ENCODE measurements around the gene GNAI3.

Gene GNAI3

DNA sequence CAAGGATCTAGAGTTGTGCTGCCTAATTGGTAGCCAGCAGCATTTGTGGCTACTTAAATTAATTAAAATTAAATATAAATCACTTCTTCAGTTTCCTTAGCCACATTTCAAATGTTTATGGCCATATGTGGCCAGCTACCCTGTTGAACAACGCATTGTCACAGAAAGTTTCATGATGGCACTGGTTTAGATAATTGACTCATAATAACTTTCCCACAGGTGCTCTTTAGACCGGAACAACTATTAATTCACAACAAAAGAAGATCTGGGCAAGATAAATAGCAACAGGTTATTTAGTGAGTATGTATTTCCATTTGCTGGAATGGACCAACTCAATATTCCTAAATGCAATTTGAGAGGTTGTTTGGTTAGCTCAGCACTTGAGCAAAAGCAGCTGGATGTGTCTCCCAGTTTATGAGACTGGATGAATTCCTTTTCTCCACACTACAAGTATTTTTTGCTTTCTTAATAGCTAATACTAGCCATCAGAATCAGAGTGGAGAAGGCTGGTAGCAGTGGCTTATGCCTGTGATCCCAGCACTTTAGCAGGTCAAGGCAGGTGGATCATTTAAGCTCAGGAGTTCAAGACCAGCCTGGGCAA lies 35.2 kb upstream of the GNAI3 start:
- Mint-ChIP-seq H3K4me3 (no peak overlapping the region), H3K27ac (no peak overlapping the region), H3K36me3 (ENCODE audit: low read depth) (no peaks in the 10 kb centered on the region), H3K27me3 (peaks cover 34% of the 10 kb centered on the region), H3K9me3 (no peaks in the 10 kb centered on the region), H3K4me1 (ENCODE audit: low read depth) (peaks cover 20% of the 10 kb centered on the region)
- intact Hi-C loops (cut with micrococcal nuclease), result no loop called here

DNA sequence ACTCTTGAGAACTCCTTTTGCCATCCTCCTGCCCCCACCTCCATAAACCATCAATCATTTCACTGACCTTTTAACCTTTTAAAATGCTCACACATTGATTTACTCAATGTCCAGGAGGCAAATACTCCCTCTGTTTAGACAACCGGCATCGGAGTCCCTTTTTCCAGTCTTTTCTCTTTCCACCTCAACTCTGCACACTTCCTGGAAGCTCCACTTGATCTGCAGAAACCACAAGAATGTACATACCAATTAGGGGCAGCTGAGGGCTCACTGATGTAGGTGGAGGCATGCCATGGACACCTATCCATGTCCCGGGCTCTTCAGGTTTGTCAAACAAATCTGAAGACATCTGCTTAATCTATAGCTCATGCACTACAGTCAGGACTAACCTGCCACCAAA lies 33.6 kb upstream of the GNAI3 start:
- no peaks in the 10 kb centered on the region for H3K36me3 Mint-ChIP-seq (ENCODE audit: low read depth)
- intact Hi-C loops (cut with micrococcal nuclease), result no loop called here
- H3K27ac Mint-ChIP-seq, result no peak overlapping the region

DNA sequence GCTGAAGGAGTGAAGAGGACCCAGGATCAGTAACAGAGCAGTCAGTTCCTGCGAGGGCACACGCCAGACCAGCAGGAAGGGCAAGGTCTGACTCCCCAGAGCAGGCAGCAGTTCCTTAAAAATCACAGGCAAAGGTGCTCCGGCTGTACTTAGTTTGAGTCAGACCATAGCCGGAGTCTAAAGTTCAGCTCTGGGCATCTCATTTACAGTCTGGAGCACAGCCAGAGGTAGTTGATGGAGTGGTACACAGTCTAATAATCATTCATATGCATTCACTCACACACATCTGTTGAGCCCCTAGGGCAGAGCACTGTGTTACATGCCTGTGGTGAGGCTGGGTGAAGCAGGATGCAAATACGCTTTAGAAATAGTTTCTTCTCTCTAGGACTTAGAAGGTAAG lies 31.5 kb upstream of the GNAI3 start:
- H3K27me3 Mint-ChIP-seq, result peaks cover 13% of the 10 kb centered on the region
- H3K4me3 Mint-ChIP-seq, result no peak overlapping the region
- H3K27ac Mint-ChIP-seq, result no peak overlapping the region
- no peaks in the 10 kb centered on the region for H3K9me3 Mint-ChIP-seq
- no peaks in the 10 kb centered on the region for H3K36me3 Mint-ChIP-seq (ENCODE audit: low read depth)
- no peaks in the 10 kb centered on the region for H3K4me1 Mint-ChIP-seq (ENCODE audit: low read depth)
- intact Hi-C loops (cut with micrococcal nuclease), result no loop called here

More for the DNA sequence above, 33.6 kb upstream of the GNAI3 start:
- no peak overlapping the region for H3K4me3 Mint-ChIP-seq
- H3K9me3 Mint-ChIP-seq, result no peaks in the 10 kb centered on the region
- peaks cover 22% of the 10 kb centered on the region for H3K27me3 Mint-ChIP-seq
- peaks cover 8% of the 10 kb centered on the region for H3K4me1 Mint-ChIP-seq (ENCODE audit: low read depth)

DNA sequence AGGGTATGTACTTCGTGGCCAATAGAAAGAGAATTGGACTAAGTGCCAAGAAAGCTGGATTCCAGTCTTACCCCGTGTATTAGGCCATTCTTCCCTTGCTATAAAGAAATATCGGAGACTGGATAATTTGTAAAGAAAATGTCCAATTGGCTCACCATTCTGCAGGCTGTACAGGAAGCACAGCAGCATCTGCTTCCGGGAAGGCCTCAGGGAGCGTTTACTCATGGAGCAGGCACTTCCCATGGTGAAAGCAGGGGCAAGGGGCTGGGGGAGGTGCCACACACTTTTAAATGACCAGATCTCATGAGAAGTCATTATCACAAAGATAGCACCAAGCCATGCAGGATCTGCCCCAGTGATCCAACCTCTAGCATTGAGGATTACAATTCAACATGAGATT lies 31.1 kb upstream of the GNAI3 start:
- Mint-ChIP-seq H3K4me1 (ENCODE audit: low read depth) (no peaks in the 10 kb centered on the region), H3K27ac (no peak overlapping the region), H3K36me3 (ENCODE audit: low read depth) (no peaks in the 10 kb centered on the region), H3K9me3 (no peaks in the 10 kb centered on the region), H3K4me3 (no peak overlapping the region), H3K27me3 (peaks cover 8% of the 10 kb centered on the region)
- intact Hi-C loops (cut with micrococcal nuclease), result no loop called here

DNA sequence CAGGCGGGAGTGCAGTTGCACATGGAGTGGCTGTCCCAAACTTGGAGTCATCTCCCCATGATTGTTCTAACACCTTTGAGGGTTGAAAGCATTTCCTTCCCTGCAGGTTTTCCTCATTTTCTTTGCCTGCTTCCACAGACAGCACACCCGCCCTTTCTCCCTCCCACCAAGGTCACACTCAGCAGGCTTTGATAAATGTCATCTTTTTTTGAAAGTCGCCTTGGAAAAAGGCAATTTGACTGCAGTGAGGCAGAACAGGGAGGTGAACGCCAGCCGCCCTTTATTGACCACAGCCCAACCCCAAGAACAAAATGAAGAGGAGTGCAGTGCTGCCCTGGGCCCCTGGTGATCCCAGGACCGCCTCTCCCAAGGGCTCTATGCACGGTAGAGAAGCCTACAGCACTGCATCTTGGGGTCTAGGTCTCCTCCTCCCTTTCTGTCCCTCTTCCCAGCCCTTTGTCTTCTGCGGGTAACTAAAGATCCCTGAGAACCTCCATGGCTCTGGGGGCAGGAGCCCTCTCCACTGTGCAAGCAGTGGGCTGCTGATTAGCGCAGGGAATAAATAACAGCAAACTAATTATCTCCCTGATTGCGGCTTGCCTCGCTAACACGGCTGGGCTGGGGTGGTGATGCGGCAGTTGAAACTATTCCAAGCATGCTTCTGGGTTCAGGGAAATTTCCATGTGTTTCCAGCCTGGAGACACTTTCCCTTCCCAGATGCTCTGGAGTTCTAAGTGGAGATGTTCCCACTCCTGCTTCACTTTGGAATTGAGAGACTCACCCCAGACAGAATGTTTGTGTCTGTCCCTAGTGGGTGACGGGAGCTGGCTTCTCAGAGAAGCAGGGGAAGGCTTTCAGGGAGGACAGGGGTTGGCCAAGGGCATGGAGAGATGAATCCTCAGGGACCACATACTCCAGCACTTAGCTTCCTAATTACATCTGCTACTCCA lies 27.1 kb upstream of the GNAI3 start:
- Mint-ChIP-seq H3K4me1 (ENCODE audit: low read depth) (no peaks in the 10 kb centered on the region), H3K27me3 (peaks cover 8% of the 10 kb centered on the region), H3K36me3 (ENCODE audit: low read depth) (no peaks in the 10 kb centered on the region), H3K9me3 (no peaks in the 10 kb centered on the region), H3K27ac (no peak overlapping the region), H3K4me3 (no peak overlapping the region)
- intact Hi-C loops (cut with micrococcal nuclease), result no loop called here

DNA sequence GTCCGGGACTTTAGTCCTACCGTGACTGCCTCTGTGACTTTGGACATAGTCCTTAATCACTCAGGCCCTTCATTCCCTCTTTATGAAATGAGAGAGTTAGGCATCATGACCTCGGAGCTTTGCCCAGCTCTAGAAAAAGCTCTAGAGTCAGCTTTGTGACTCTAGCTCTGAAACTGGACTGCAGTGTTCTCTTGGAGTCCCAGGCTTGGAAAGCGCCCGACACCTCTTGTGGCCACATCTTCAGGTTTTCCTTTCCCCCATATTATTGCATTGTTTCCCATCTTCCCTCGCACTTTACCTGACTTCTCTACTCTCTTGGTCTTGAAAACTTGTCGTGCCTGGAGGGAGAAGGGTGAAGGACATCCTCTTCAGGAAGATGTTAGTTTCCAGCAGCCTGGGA lies 26.4 kb upstream of the GNAI3 start:
- H3K4me1 Mint-ChIP-seq (ENCODE audit: low read depth), result no peaks in the 10 kb centered on the region
- intact Hi-C loops (cut with micrococcal nuclease), result no loop called here
- H3K4me3 Mint-ChIP-seq, result no peak overlapping the region
- no peaks in the 10 kb centered on the region for H3K9me3 Mint-ChIP-seq
- no peaks in the 10 kb centered on the region for H3K36me3 Mint-ChIP-seq (ENCODE audit: low read depth)
- H3K27ac Mint-ChIP-seq, result no peak overlapping the region
- H3K27me3 Mint-ChIP-seq, result peaks cover 8% of the 10 kb centered on the region

DNA sequence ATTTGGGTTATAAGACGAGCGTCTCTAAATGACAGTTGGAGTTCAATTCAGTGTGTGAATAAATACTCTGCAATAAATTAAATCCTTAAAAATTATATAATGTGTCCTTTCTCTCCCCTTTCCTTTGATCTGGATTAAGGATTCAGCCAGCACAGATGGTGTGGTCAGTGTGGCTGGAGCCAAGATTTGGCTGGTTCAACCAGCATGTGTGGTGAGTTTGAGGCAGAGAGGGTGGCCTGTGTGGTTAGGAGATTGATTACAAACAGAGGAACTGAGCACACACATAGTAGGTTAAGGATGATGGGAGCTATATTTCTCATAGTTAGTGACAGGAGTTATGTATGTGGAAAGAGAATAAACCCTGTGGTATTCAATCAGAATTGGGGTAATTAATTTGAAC lies 24.7 kb upstream of the GNAI3 start:
- H3K4me1 Mint-ChIP-seq (ENCODE audit: low read depth), result no peaks in the 10 kb centered on the region
- no peaks in the 10 kb centered on the region for H3K9me3 Mint-ChIP-seq
- intact Hi-C loops (cut with micrococcal nuclease), result no loop called here
- H3K27me3 Mint-ChIP-seq, result peaks cover 8% of the 10 kb centered on the region
- H3K4me3 Mint-ChIP-seq, result no peak overlapping the region
- H3K36me3 Mint-ChIP-seq (ENCODE audit: low read depth), result no peaks in the 10 kb centered on the region
- H3K27ac Mint-ChIP-seq, result no peak overlapping the region

DNA sequence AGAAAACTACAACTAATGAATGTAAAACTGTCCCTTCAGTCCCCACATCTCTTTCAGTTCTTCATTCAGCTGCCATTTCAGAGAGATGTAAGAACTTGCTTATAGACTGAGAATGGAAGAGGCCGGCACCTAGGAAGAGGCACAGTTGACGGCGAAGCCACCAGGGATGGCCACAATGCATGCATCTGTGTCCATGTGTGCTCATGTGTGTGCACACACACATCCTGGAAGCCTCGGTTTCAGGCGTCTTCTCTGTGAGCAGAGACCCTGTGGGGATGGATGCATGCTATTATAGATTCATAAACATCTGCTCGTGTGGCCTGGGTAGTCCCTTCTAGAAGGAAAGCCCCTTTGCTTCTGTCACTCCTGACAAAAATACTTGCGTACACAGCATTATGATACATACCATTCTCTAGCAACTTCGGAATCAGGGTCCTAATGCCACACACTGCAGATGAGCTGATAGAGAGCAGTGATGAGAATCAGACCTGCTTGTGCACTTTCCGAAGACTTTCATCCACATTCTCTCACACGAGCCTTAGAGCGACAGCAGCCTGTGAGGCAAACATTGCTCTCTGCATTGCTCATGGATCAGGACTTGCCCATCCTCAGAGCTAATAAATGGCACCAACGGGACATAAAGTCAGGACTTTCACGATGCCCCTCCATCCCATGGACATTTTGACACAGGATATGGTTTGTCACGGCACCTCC lies 21.2 kb upstream of the GNAI3 start:
- Mint-ChIP-seq H3K36me3 (ENCODE audit: low read depth) (no peaks in the 10 kb centered on the region), H3K4me1 (ENCODE audit: low read depth) (peaks cover 3% of the 10 kb centered on the region), H3K4me3 (no peak overlapping the region), H3K27me3 (no peaks in the 10 kb centered on the region), H3K27ac (no peak overlapping the region), H3K9me3 (no peaks in the 10 kb centered on the region)
- intact Hi-C loops (cut with micrococcal nuclease), result no loop called here

DNA sequence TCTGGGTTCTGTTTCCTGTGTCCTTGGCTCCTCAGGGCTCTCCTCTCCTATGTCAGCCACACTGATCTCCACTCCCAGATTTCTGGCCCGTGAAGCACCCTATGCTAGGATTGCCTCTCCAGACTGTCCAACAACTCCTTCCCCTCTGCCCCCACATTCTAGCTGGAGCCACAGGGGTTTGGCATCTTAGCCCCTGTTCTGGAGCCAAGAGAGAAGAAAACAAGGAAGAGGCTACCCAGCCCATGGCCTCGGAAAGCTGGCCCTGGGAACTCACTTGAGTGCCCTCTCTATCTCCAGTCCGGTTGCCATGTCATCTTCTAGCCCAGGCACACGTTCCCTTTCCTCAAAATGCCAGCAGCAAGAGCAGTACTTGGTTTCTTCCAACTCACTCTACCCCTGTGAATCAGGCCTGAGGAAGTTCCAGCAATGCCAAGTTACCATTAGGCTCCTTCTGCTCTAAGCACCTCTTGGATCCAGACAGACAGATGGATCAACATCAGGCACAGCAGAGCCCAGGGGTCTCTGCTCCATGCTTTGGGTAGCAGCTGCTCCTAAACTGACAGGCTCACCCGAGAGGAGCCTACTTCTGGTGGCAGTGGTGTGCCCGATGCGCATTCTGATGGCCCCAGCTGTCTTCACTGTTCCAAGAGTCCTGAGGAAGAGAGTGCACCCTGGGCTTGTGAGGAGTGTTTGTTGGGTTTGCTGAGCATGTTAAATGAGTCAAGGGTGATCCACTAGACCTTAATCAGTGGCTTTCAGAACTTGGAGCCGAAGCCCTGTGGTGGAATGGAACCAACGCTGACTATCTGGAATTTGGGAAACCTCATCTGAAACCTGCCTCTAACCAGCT lies 20.3 kb upstream of the GNAI3 start:
- H3K27me3 Mint-ChIP-seq, result no peaks in the 10 kb centered on the region
- peaks cover 10% of the 10 kb centered on the region for H3K4me1 Mint-ChIP-seq (ENCODE audit: low read depth)
- H3K36me3 Mint-ChIP-seq (ENCODE audit: low read depth), result no peaks in the 10 kb centered on the region
- H3K4me3 Mint-ChIP-seq, result no peak overlapping the region
- no peak overlapping the region for H3K27ac Mint-ChIP-seq
- no peaks in the 10 kb centered on the region for H3K9me3 Mint-ChIP-seq
- intact Hi-C loops (cut with micrococcal nuclease), result no loop called here

DNA sequence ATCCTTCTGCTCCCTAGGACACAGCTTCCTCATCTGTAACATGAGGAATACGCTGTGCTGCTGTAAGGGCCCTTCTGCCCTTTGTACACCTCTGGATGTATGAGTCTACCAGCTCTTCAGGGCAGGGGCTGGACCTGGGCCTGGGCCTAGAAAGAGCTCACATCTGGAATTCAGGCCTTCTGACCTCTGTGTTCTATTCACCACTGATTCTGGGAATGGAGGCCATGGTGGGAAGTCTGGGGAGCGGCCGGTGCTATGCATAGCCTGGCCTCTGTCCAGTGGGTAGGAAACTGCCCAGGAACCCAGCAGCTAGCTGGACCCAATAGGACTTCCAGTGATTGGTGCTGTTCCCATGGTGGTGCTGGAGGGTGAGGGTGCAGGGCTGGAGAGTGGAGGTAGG lies 19.7 kb upstream of the GNAI3 start:
- no peaks in the 10 kb centered on the region for H3K36me3 Mint-ChIP-seq (ENCODE audit: low read depth)
- no peak overlapping the region for H3K4me3 Mint-ChIP-seq
- H3K9me3 Mint-ChIP-seq, result no peaks in the 10 kb centered on the region
- peaks cover 10% of the 10 kb centered on the region for H3K4me1 Mint-ChIP-seq (ENCODE audit: low read depth)
- H3K27me3 Mint-ChIP-seq, result no peaks in the 10 kb centered on the region
- intact Hi-C loops (cut with micrococcal nuclease), result no loop called here
- H3K27ac Mint-ChIP-seq, result no peak overlapping the region

DNA sequence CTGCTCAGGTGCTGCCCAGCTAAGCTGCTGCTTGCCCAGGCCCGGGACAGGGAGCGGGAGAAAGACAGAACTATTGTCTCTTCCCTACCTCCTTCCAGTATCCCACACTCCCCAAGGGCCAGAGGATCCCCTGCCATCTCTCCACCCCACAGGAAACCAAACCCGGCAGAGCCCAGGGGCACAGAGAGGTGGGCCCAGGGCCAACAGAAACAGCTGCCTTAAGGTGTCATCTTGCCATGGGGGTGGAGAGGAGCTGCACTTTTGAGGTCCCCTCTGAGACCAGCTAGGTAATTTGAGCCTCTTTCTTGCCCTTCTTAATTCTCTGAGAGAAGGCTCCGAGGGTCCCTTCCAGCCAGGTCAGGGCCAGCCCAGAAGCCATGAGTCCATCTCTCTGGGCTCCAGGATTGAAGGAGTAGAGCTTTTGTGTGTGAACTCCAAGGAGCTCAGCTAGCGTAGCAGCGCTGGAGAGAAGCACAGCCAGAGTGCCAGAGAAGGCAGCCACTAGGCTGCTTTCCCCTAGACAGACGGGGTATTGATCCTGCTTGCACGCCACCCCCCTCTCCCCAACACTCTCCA lies 18.4 kb upstream of the GNAI3 start:
- no peak overlapping the region for H3K27ac Mint-ChIP-seq

DNA sequence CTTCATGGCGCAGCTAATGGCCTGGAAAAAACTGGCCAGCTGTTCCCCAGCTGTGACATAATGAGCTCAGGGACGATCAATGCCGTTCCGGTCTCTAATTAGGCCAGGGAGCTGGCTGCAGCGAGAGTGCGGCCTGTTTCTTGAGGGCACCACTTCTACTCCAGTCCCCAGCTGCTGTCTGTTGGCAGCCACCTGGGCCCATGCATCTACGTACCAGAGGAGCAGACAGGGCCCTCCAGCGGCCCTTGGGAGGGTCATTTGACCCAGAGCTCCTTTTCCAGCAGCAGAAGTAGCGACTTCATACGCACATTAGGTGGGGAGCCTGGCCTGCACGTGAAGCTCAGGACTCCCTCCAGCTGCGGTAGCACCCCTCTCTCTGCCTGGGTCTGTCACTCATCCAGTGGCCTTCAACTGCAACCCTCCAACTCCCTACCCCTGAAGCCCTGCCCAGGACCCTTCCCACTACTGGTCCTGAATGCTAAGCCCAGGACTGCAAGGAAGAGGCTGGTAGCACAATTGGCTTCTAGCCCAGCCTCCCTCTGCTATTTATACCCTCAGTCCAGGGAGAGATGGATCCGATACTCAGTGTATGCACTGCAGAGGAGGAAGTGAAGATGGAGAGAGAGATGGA lies 17.8 kb upstream of the GNAI3 start:
- H3K27me3 Mint-ChIP-seq, result no peaks in the 10 kb centered on the region
- intact Hi-C loops (cut with micrococcal nuclease), result loop anchor here (5.0 to 10.0 kb wide), 2 partner anchors 103 to 266 kb away; partner anchors contain the start of gene PSMA5
- H3K4me3 Mint-ChIP-seq, result no peak overlapping the region

More for the DNA sequence above, 18.4 kb upstream of the GNAI3 start:
- Mint-ChIP-seq H3K9me3 (no peaks in the 10 kb centered on the region), H3K36me3 (ENCODE audit: low read depth) (no peaks in the 10 kb centered on the region), H3K27me3 (no peaks in the 10 kb centered on the region), H3K4me3 (no peak overlapping the region), H3K4me1 (ENCODE audit: low read depth) (peaks cover 17% of the 10 kb centered on the region)
- intact Hi-C loops (cut with micrococcal nuclease), result loop anchor here (5.0 to 10.0 kb wide), 2 partner anchors 103 to 265 kb away; partner anchors contain the start of gene PSMA5

DNA sequence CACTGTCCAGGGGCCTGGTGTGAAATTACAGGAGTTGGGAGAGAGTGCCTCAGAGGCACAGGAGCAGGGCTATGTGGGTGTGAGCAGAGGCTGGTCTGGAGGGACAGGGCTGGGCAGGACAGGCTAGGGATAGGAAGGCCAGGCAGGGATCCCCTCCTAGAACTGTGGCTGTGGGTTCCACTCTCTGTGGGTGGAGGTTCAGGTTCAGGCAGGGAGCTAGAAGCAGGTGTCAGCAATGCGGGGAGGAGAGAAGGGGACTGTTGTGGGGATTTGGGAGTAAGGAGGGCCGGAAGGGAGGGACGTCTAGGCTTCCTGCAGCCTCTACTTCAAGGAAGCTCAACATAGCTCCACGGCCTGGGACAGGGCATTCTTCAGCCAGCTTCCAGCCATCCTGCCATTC lies 17.0 kb upstream of the GNAI3 start:
- H3K9me3 Mint-ChIP-seq, result no peaks in the 10 kb centered on the region
- intact Hi-C loops (cut with micrococcal nuclease), result loop anchor here (5.0 to 10.0 kb wide), 2 partner anchors 104 to 267 kb away; partner anchors contain the start of gene PSMA5
- no peaks in the 10 kb centered on the region for H3K36me3 Mint-ChIP-seq (ENCODE audit: low read depth)
- H3K27me3 Mint-ChIP-seq, result no peaks in the 10 kb centered on the region
- H3K4me1 Mint-ChIP-seq (ENCODE audit: low read depth), result peaks cover 17% of the 10 kb centered on the region
- no peak overlapping the region for H3K27ac Mint-ChIP-seq
- no peak overlapping the region for H3K4me3 Mint-ChIP-seq

More for the DNA sequence above, 17.8 kb upstream of the GNAI3 start:
- Mint-ChIP-seq H3K36me3 (ENCODE audit: low read depth) (no peaks in the 10 kb centered on the region), H3K9me3 (no peaks in the 10 kb centered on the region), H3K27ac (no peak overlapping the region), H3K4me1 (ENCODE audit: low read depth) (peaks cover 17% of the 10 kb centered on the region)
